OCI-LY7 (cell line): ENCODE measurements around the gene ARHGEF39. TPM values are rescaled to one million over a fixed set of nuclear protein-coding genes. Genes with fewer than 3 reads are reported as not detected.

Experiments
- BruUV-seq: library from RNA; stranded (reverse); fragments of 400-500 nt; replicated peaks from 2 replicates; lab custom pipeline; 2021; lab: Mats Ljungman, UMichigan
- CTCF ChIA-PET: fragments of 300-600 bp; sonication (Branson Sonifier 250); formaldehyde crosslinking; loops from one replicate; lab custom pipeline; 2022; ENCODE audit warnings: antibody characterized with exemption; ENCODE audit not compliant: unreplicated experiment; lab: Charles Lee
- POLR2A ChIA-PET: fragments of 300-600 bp; sonication (Branson Sonifier 250); formaldehyde crosslinking; loops from one replicate; lab custom pipeline; 2022; ENCODE audit warnings: antibody characterized with exemption; lab: Charles Lee
- DNase-seq: peaks from one replicate; pipeline ENCODE4 v3.0.0-alpha.2; 2015; ENCODE audit warnings: low spot score
- H2AFZ ChIP-seq: fragments of 200-600 bp; sonication (generic), shearing (Covaris generic); 2 replicates; pipeline ENCODE4 v1.6.1; 2014; ENCODE audit warnings: mild to moderate bottlenecking, antibody characterized with exemption, low read length, moderate library complexity
- H3K27ac ChIP-seq: fragments of 200-600 bp; sonication (generic); 2 replicates; pipeline ENCODE4 v1.5.1; 2014; ENCODE audit warnings: mixed run types, low read depth, mild to moderate bottlenecking, moderate library complexity, low read length, inconsistent platforms; ENCODE audit not compliant: poor library complexity, severe bottlenecking
- H3K36me3 ChIP-seq: fragments of 200-600 bp; sonication (generic); 2 replicates; pipeline ENCODE4 v1.6.1; 2014; ENCODE audit warnings: mild to moderate bottlenecking, antibody characterized with exemption, low read length, moderate library complexity, mixed read lengths; ENCODE audit not compliant: insufficient read depth
- H3K4me1 ChIP-seq: fragments of 200-600 bp; sonication (generic); 2 replicates; pipeline ENCODE4 v1.5.1; 2014; ENCODE audit warnings: mild to moderate bottlenecking, low read length; ENCODE audit not compliant: insufficient read depth, poor library complexity, severe bottlenecking
- H3K4me2 ChIP-seq: fragments of 200-600 bp; sonication (generic); 2 replicates; pipeline ENCODE4 v1.6.1; 2014; ENCODE audit warnings: mild to moderate bottlenecking, low read length
- H3K4me3 ChIP-seq: fragments of 200-600 bp; sonication (generic); 2 replicates; pipeline ENCODE4 v1.5.1; 2014; ENCODE audit warnings: mild to moderate bottlenecking, low read depth, low read length; ENCODE audit not compliant: poor library complexity, severe bottlenecking
- H3K79me2 ChIP-seq: fragments of 200-600 bp; sonication (generic); 2 replicates; pipeline ENCODE4 v1.6.1; 2016; ENCODE audit warnings: low read depth, mild to moderate bottlenecking, low read length, moderate library complexity, mixed read lengths; ENCODE audit not compliant: insufficient read depth
- H3K9me2 ChIP-seq: fragments of 200-600 bp; sonication (generic); 2 replicates; pipeline ENCODE4 v1.6.1; 2016; ENCODE audit warnings: mild to moderate bottlenecking, low read length, mixed read lengths; ENCODE audit not compliant: insufficient read depth
- H3K9me3 ChIP-seq: fragments of 200-600 bp; sonication (generic); 2 replicates; pipeline ENCODE4 v1.6.1; 2014; ENCODE audit warnings: mild to moderate bottlenecking, mixed run types, low read length, mixed read lengths
- H4K20me1 ChIP-seq: fragments of 200-600 bp; sonication (generic); 2 replicates; pipeline ENCODE4 v1.6.1; 2014; ENCODE audit warnings: mild to moderate bottlenecking, antibody characterized with exemption, low read length, moderate library complexity, mixed read lengths; ENCODE audit not compliant: insufficient read depth
- EZH2phosphoT487 ChIP-seq: fragments of 200-600 bp; sonication (generic); IDR thresholded peaks from 2 replicates; pipeline ENCODE4 v1.6.1; 2018; ENCODE audit warnings: low read depth, borderline replicate concordance, mild to moderate bottlenecking, mixed run types, antibody characterized with exemption, low read length, moderate library complexity, mixed read lengths
- intact Hi-C: fragments of 100-400 bp; cut with micrococcal nuclease; formaldehyde crosslinking; loops from one replicate; pipeline ENCODE4 v1.10.0; 2022; ENCODE audit not compliant: unreplicated experiment
- total RNA-seq, 2 experiments: library from RNA; depleted of rRNA in 1 of 2; stranded (reverse); fragments of >200 nt in 1 of 2; shearing (Covaris generic) in 1 of 2; gene quantifications; 2 replicates each; pipeline ENCODE4 v1.2.3, GENCODE V29; 2014 to 2022
- TF ChIP-seq, protein P1 (sequence below): fragments of 200-600 bp; sonication (generic); conservative IDR thresholded peaks from 2 replicates; pipeline ENCODE4 v1.5.1; 2014; ENCODE audit warnings: mild to moderate bottlenecking, antibody characterized with exemption, low read length, moderate library complexity, mixed read lengths

Gene ARHGEF39
- total RNA-seq, 2 experiments from 2014 or later, result 30.8 to 48.1 TPM

DNA sequence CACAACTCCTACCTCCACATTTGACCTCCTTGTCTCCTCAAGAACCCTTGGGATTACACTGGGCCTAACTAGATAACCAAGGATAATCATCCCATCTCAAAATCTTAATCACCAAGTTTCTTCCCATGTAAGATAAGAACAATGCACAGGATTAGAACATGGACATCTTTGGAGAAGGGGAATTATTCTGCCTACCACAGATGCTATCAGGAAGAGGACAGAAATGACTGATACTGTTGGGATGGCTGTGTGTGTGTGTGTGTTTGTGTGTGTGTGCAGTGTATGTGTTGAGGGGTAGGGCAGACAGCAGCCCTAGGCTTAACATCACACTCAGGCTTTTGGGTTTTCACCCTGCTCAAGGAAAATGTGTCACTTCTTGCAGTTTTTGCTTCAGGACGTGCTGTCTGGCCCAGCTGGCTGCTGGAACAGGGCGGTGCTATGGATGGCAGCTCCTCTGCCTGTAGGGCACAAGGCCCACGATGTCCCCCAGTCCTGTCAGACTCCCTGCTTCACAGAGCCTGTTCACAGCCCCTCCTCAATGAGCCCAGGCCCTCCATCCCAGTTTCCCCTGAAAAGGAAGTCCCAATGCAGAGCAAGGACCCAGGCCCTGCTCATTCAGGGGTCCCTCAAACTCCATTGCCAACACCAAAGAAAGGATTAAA is 16.5 kb upstream of the ARHGEF39 start:
- H3K4me1 ChIP-seq, result peaks cover 35% of the 10 kb centered on the region
- intact Hi-C loops, result no loop called here
- H3K79me2 ChIP-seq, result no peaks in the 10 kb centered on the region
- no peak overlapping the region for H3K4me3 ChIP-seq
- no TSS peak for BruUV-seq
- no peak overlapping the region for H2AFZ ChIP-seq
- ChIA-PET CTCF (interaction anchor here (0.9 to 1.0 kb wide), 3 partner anchors 12 to 62 kb away, joined by 3 to 5 read pairs (median 4); partner anchors contain the start of gene ARHGEF39), POLR2A (interaction anchor here (1.0 to 2.2 kb wide), 6 partner anchors 9 to 47 kb away, joined by 3 to 12 read pairs (median 6); partner anchors contain the start of gene TPM2)
- TF ChIP-seq, protein P1, sequence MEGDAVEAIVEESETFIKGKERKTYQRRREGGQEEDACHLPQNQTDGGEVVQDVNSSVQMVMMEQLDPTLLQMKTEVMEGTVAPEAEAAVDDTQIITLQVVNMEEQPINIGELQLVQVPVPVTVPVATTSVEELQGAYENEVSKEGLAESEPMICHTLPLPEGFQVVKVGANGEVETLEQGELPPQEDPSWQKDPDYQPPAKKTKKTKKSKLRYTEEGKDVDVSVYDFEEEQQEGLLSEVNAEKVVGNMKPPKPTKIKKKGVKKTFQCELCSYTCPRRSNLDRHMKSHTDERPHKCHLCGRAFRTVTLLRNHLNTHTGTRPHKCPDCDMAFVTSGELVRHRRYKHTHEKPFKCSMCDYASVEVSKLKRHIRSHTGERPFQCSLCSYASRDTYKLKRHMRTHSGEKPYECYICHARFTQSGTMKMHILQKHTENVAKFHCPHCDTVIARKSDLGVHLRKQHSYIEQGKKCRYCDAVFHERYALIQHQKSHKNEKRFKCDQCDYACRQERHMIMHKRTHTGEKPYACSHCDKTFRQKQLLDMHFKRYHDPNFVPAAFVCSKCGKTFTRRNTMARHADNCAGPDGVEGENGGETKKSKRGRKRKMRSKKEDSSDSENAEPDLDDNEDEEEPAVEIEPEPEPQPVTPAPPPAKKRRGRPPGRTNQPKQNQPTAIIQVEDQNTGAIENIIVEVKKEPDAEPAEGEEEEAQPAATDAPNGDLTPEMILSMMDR, result no peak
- TF ChIP-seq EZH2phosphoT487, result no peak
- no peak overlapping the region for H3K27ac ChIP-seq
- no peaks in the 10 kb centered on the region for H4K20me1 ChIP-seq
- H3K4me2 ChIP-seq, result peak overlapping the region; percentile 55
- no peaks in the 10 kb centered on the region for H3K9me3 ChIP-seq
- no peaks in the 10 kb centered on the region for H3K9me2 ChIP-seq
- DNase-seq, result no peak
- no peaks in the 10 kb centered on the region for H3K36me3 ChIP-seq

DNA sequence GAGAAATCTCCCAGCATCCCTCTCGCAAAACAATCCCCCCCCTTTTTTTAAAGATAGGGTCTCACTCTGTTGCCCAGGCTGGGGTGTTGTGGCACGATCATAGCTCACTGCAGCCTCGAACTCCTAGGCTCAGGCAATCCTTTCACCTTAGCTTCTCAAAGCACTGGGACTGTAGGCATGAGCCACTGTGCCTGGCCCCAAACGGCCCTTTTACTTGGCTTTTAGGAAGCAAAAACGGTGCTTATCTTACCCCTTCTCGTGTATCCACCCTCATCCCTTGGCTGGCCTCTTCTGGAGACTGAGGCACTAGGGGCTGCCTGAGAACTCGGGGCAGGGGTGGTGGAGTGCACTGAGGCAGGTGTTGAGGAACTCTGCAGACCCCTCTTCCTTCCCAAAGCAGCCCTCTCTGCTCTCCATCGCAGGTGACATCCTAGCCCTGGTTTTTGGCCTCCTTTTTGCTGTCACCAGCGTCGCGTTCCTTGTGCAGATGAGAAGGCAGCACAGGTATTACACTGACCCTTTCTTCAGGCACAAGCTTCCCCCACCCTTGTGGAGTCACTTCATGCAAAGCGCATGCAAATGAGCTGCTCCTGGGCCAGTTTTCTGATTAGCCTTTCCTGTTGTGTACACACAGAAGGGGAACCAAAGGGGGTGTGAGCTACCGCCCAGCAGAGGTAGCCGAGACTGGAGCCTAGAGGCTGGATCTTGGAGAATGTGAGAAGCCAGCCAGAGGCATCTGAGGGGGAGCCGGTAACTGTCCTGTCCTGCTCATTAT is 15.5 kb upstream of the ARHGEF39 start:
- TF ChIP-seq, protein P1, result no peak
- TF ChIP-seq EZH2phosphoT487, result no peak
- intact Hi-C loops, result no loop called here
- POLR2A ChIA-PET, result interaction anchor here (0.6 to 2.2 kb wide), 9 partner anchors 9 to 908 kb away, joined by 3 to 13 read pairs (median 5); partner anchors contain the start of genes ARHGEF39 and TPM2

More for the DNA sequence above, 15.5 kb upstream of the ARHGEF39 start:
- H3K9me2 ChIP-seq, result no peaks in the 10 kb centered on the region
- BruUV-seq, result no TSS peak
- CTCF ChIA-PET, result interaction anchor here (0.9 to 1.0 kb wide), 3 partner anchors 11 to 61 kb away, joined by 3 to 5 read pairs (median 4); partner anchors contain the start of gene ARHGEF39
- peak overlapping the region; percentile 13 for H3K27ac ChIP-seq
- peaks cover 30% of the 10 kb centered on the region for H3K4me1 ChIP-seq
- H3K36me3 ChIP-seq, result no peaks in the 10 kb centered on the region
- H3K79me2 ChIP-seq, result no peaks in the 10 kb centered on the region
- H3K4me3 ChIP-seq, result peak overlapping the region; percentile 26
- H3K4me2 ChIP-seq, result peak overlapping the region; percentile 55
- H4K20me1 ChIP-seq, result no peaks in the 10 kb centered on the region
- DNase-seq, result peak; percentile 85
- no peaks in the 10 kb centered on the region for H3K9me3 ChIP-seq
- peak overlapping the region; percentile 24 for H2AFZ ChIP-seq
